Panc1 (cell line): Measurements from ENCODE around the gene KDM4B. TPM values are rescaled to one million over a fixed set of nuclear protein-coding genes. Genes with fewer than 3 reads are reported as not detected.

Experiments
- ATAC-seq: fragments of 200-7000 bp; cut with Tn5 transposase; 2 replicates; pipeline ENCODE4 v1.9.1; 2020; ENCODE audit warnings: mild to moderate bottlenecking, moderate library complexity
- BruUV-seq: library from RNA; stranded (reverse); fragments of 400-500 nt; replicated peaks from 2 replicates; lab custom pipeline; 2021; lab: Mats Ljungman, UMichigan
- CTCF ChIA-PET: fragments of 300-600 bp; sonication (Branson Sonifier 250); formaldehyde crosslinking; loops from one replicate; lab custom pipeline; 2022; ENCODE audit warnings: antibody characterized with exemption; lab: Charles Lee
- POLR2A ChIA-PET: fragments of 300-600 bp; sonication (Branson Sonifier 250); formaldehyde crosslinking; loops from one replicate; lab custom pipeline; 2022; ENCODE audit warnings: antibody characterized with exemption; lab: Charles Lee
- DNase-seq: peaks from one replicate; pipeline ENCODE4 v3.0.0-alpha.2; 2010; ENCODE audit warnings: low read depth, low spot score
- H3K27ac ChIP-seq: 2 replicates; pipeline ENCODE4 v1.5.1; 2011; ENCODE audit warnings: mild to moderate bottlenecking, low read length, inconsistent platforms
- H3K27me3 ChIP-seq: fragments of 200-500 bp; sonication (Bioruptor generic); 2 replicates; pipeline ENCODE4 v1.6.0; 2014; ENCODE audit warnings: low read length, inconsistent platforms; ENCODE audit not compliant: control insufficient read depth, insufficient read depth
- H3K36me3 ChIP-seq: fragments of 200-500 bp; sonication (Bioruptor generic); 2 replicates; pipeline ENCODE4 v1.5.1; 2014; ENCODE audit warnings: inconsistent platforms, mild to moderate bottlenecking, low read length, moderate library complexity; ENCODE audit not compliant: control insufficient read depth, insufficient read depth
- H3K4me1 ChIP-seq: 2 replicates; pipeline ENCODE4 v1.5.1; 2011; ENCODE audit warnings: inconsistent platforms, mild to moderate bottlenecking, low read length, moderate library complexity; ENCODE audit not compliant: control insufficient read depth, insufficient read depth
- H3K4me3 ChIP-seq, 2 experiments: 2 replicates each; pipeline ENCODE4 v1.5.1; 2011 to 2012; ENCODE audit warnings: low read depth in 2 of 2, low read length in 2 of 2, mild to moderate bottlenecking in 2 of 2, inconsistent platforms in 1 of 2, moderate library complexity in 1 of 2
- H3K9me3 ChIP-seq: fragments of 200-500 bp; sonication (Bioruptor generic); 2 replicates; pipeline ENCODE4 v1.5.1; 2014; ENCODE audit warnings: low read depth, mild to moderate bottlenecking, inconsistent platforms, low read length, moderate library complexity; ENCODE audit not compliant: control insufficient read depth, insufficient read depth
- POLR2AphosphoS5 ChIP-seq: IDR thresholded peaks from 2 replicates; pipeline ENCODE4 v1.6.1; 2012; ENCODE audit warnings: mild to moderate bottlenecking, low read depth, low read length, moderate library complexity
- SIN3A ChIP-seq: IDR thresholded peaks from 2 replicates; pipeline ENCODE4 v1.6.1; 2012; ENCODE audit warnings: low read depth, mild to moderate bottlenecking, low read length, moderate library complexity, borderline replicate concordance; ENCODE audit not compliant: insufficient read depth
- TCF7L2 ChIP-seq: IDR thresholded peaks from 2 replicates; pipeline ENCODE4 v1.6.1; 2011; ENCODE audit warnings: mild to moderate bottlenecking, low read depth, low read length, inconsistent platforms
- in situ Hi-C: cut with HindIII; loops from 2 replicates; pipeline ENCODE4 v1.10.0; 2016; ENCODE audit warnings: low sequenced_read_pairs, low pct_unique_long_range_greater_than_20kb
- intact Hi-C: fragments of 100-400 bp; cut with micrococcal nuclease; formaldehyde crosslinking; loops from one replicate; pipeline ENCODE4 v1.10.0; 2022; ENCODE audit not compliant: unreplicated experiment
- total RNA-seq: library from RNA; stranded (reverse); gene quantifications from one replicate; pipeline ENCODE4 v1.2.1, GENCODE V29; 2021; ENCODE audit not compliant: unreplicated experiment
- TF ChIP-seq, protein P1 (sequence below), 2 experiments: IDR thresholded peaks; 2 replicates each; pipeline ENCODE4 v1.6.1; 2011 to 2012; ENCODE audit warnings: low read depth in 2 of 2, control low read depth in 1 of 2, low read length in 1 of 2, mild to moderate bottlenecking in 1 of 2, moderate library complexity in 1 of 2; ENCODE audit not compliant: insufficient read depth in 1 of 2
- TF ChIP-seq, protein P2 (sequence below): fragments of 450-650 bp; IDR thresholded peaks from 2 replicates; pipeline ENCODE4 v1.5.1; 2017; ENCODE audit warnings: mild to moderate bottlenecking

KDM4B gene
- total RNA-seq, 1 experiment from 2014 or later, result 18.4 TPM

DNA sequence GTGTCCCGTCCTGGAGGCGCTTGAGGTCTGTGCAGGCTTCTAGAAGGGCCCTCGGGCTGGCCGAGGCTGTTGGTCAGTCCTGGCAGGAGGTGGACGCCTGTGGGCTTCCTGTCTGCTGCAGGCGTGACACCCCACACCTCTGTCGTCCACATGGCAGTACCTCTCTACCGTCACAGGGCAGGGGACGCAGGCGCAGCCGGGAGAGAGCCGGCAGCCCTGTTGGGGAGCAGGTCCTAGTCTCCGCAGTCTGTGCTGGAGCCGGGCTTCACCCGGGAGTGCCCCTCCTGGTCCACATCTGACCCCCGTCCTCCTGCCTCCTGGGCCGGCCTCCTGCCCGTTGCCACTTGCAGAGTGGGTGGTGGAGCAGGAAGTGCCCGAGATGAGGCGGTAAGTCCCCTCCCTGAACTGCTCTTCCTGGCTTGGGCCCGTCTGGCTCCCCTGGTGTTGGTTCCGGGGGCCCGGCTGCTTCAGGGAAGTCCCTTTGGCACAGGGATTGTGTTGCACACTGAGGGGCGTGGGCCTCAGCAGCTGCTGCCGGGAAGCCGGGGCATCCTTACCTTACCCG is 106.0 kb downstream of the KDM4B start:
- DNase-seq (no peak), ATAC-seq (no peak)
- no peaks in the 10 kb centered on the region for H3K4me1 ChIP-seq
- H3K36me3 ChIP-seq, result no peaks in the 10 kb centered on the region
- TF ChIP-seq, protein P1, sequence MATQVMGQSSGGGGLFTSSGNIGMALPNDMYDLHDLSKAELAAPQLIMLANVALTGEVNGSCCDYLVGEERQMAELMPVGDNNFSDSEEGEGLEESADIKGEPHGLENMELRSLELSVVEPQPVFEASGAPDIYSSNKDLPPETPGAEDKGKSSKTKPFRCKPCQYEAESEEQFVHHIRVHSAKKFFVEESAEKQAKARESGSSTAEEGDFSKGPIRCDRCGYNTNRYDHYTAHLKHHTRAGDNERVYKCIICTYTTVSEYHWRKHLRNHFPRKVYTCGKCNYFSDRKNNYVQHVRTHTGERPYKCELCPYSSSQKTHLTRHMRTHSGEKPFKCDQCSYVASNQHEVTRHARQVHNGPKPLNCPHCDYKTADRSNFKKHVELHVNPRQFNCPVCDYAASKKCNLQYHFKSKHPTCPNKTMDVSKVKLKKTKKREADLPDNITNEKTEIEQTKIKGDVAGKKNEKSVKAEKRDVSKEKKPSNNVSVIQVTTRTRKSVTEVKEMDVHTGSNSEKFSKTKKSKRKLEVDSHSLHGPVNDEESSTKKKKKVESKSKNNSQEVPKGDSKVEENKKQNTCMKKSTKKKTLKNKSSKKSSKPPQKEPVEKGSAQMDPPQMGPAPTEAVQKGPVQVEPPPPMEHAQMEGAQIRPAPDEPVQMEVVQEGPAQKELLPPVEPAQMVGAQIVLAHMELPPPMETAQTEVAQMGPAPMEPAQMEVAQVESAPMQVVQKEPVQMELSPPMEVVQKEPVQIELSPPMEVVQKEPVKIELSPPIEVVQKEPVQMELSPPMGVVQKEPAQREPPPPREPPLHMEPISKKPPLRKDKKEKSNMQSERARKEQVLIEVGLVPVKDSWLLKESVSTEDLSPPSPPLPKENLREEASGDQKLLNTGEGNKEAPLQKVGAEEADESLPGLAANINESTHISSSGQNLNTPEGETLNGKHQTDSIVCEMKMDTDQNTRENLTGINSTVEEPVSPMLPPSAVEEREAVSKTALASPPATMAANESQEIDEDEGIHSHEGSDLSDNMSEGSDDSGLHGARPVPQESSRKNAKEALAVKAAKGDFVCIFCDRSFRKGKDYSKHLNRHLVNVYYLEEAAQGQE (IDR thresholded peaks at IDR 0.05; ENCODE audit: insufficient read depth in 1 of 2, low read depth in 2 of 2, low read length in 1 of 2), result no peak
- TF ChIP-seq, protein P2, sequence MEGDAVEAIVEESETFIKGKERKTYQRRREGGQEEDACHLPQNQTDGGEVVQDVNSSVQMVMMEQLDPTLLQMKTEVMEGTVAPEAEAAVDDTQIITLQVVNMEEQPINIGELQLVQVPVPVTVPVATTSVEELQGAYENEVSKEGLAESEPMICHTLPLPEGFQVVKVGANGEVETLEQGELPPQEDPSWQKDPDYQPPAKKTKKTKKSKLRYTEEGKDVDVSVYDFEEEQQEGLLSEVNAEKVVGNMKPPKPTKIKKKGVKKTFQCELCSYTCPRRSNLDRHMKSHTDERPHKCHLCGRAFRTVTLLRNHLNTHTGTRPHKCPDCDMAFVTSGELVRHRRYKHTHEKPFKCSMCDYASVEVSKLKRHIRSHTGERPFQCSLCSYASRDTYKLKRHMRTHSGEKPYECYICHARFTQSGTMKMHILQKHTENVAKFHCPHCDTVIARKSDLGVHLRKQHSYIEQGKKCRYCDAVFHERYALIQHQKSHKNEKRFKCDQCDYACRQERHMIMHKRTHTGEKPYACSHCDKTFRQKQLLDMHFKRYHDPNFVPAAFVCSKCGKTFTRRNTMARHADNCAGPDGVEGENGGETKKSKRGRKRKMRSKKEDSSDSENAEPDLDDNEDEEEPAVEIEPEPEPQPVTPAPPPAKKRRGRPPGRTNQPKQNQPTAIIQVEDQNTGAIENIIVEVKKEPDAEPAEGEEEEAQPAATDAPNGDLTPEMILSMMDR, result no peak
- TF ChIP-seq POLR2AphosphoS5 (no peak), TCF7L2 (no peak), SIN3A (no peak)
- no peak overlapping the region for H3K27ac ChIP-seq
- H3K4me3 ChIP-seq, result no peak overlapping the region
- no peaks in the 10 kb centered on the region for H3K9me3 ChIP-seq
- no peaks in the 10 kb centered on the region for H3K27me3 ChIP-seq
- intact Hi-C loops, result no loop called here
- CTCF ChIA-PET, result no interaction called here
- in situ Hi-C loops, result no loop called here
- POLR2A ChIA-PET, result no interaction called here
- BruUV-seq, result no TSS peak

GRCh38 chr19:5075597-5075996 is 106.7 kb downstream of the KDM4B start:
- intact Hi-C loops (no loop called here), in situ Hi-C loops (no loop called here)
- DNase-seq, result no peak
- Histone ChIP-seq H3K4me1 (no peaks in the 10 kb centered on the region), H3K27me3 (no peaks in the 10 kb centered on the region), H3K27ac (no peak overlapping the region), H3K4me3 (no peak overlapping the region), H3K9me3 (no peaks in the 10 kb centered on the region), H3K36me3 (no peaks in the 10 kb centered on the region)
- POLR2A ChIA-PET, result no interaction called here
- no peak for ATAC-seq
- BruUV-seq, result no TSS peak
- TF ChIP-seq, protein P1 (IDR thresholded peaks at IDR 0.05; ENCODE audit: insufficient read depth in 1 of 2, low read depth in 2 of 2, low read length in 1 of 2), result no peak
- TF ChIP-seq SIN3A, result no peak
- TF ChIP-seq, protein P2, result no peak
- TF ChIP-seq TCF7L2, result no peak
- TF ChIP-seq POLR2AphosphoS5, result no peak
- CTCF ChIA-PET, result no interaction called here
